HG02840 (cell line): Measurements from ENCODE around the gene DISC1.
"Not testable (repeated sequence)": the region's sequence is repeated elsewhere in the genome, so short reads cannot be mapped to it uniquely, and the experiment has no call there.

Experiments
- ATAC-seq: cut with Tn5 transposase; IDR thresholded peaks from one replicate; pipeline ENCODE4 v1.9.1; 2021; ENCODE audit warnings: mild to moderate bottlenecking, moderate library complexity, moderate number of reproducible peaks; ENCODE audit not compliant: unreplicated experiment, low FRiP score

The DISC1 gene

GRCh38 chr1:231722356-231722755, 95.8 kb downstream of the DISC1 start:
- ATAC-seq, result no peak

- no peak for ATAC-seq
Observed at GRCh38 chr1:231723146-231723545, 96.6 kb downstream of the DISC1 start.

- no peak for ATAC-seq
Observed at GRCh38 chr1:231724041-231724440, 97.5 kb downstream of the DISC1 start.

GRCh38 chr1:231724876-231725647, 98.5 kb downstream of the DISC1 start:
- ATAC-seq, result no peak

- no peak for ATAC-seq
Observed at GRCh38 chr1:231727171-231727570, 100.6 kb downstream of the DISC1 start.

GRCh38 chr1:231728987-231729386, 102.4 kb downstream of the DISC1 start:
- not testable (repeated sequence) for ATAC-seq

- ATAC-seq, result no peak
Observed at GRCh38 chr1:231729544-231729943, 103.0 kb downstream of the DISC1 start.

GRCh38 chr1:231731268-231731667, 104.7 kb downstream of the DISC1 start:
- no peak for ATAC-seq

- ATAC-seq, result no peak
Observed at GRCh38 chr1:231733063-231733462, 106.5 kb downstream of the DISC1 start.

GRCh38 chr1:231733672-231734071, 107.1 kb downstream of the DISC1 start:
- ATAC-seq, result no peak

- ATAC-seq, result no peak
Observed at GRCh38 chr1:231734417-231734816, 107.8 kb downstream of the DISC1 start.

GRCh38 chr1:231735411-231735810, 108.8 kb downstream of the DISC1 start:
- ATAC-seq, result no peak

GRCh38 chr1:231735941-231736340, 109.4 kb downstream of the DISC1 start:
- ATAC-seq, result no peak

- ATAC-seq, result no peak
Observed at GRCh38 chr1:231736464-231736863, 109.9 kb downstream of the DISC1 start.

GRCh38 chr1:231738554-231738953, 112.0 kb downstream of the DISC1 start:
- ATAC-seq, result no peak

- no peak for ATAC-seq
Observed at GRCh38 chr1:231743966-231744365, 117.4 kb downstream of the DISC1 start.

- ATAC-seq, result no peak
Observed at GRCh38 chr1:231748760-231749415, 122.3 kb downstream of the DISC1 start.

- no peak for ATAC-seq
Observed at GRCh38 chr1:231750296-231750695, 123.7 kb downstream of the DISC1 start.

- ATAC-seq, result no peak
Observed at GRCh38 chr1:231750818-231751362, 124.3 kb downstream of the DISC1 start.

- no peak for ATAC-seq
Observed at GRCh38 chr1:231751415-231751814, 124.8 kb downstream of the DISC1 start.

GRCh38 chr1:231753313-231753712, 126.7 kb downstream of the DISC1 start:
- no peak for ATAC-seq

GRCh38 chr1:231757101-231757404, 130.5 kb downstream of the DISC1 start:
- ATAC-seq, result peak; percentile 24
